Measurements from ENCODE around the gene RNF17. TPM values are rescaled to one million over a fixed set of nuclear protein-coding genes. Genes with fewer than 3 reads are reported as not detected.

Gene RNF17
- polyA plus RNA-seq, 1 of the 3 experiments (the other 2 are of a cell fraction), result not detected

DNA sequence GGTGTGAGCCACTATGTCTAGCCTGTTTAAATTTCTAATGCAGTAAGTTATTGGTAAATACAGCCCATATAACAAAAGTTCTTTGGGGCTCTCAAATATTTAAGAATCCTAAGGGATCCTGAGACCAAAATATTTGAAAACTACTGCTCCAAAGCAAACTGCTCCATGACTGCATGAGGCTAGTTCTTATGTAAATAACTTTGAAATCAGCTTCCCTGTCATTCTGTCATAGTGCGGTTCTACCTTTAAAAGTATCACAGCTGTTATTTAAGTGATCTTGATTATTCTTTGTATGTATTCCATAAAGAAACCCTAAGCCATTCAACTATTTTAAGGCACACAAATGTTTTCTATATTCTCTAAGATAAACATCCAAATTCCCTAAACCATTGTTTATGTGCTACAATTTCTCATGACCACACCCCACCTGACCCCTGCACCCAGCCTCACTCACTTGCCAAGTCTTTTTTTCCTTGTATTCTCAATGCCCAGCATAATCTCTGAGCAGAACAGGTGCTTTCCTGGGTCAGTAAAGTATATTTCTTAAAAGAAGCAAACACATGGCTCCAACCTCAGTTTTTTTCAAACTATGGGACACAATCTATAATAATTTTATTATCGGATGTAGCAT lies 146.6 kb downstream of the RNF17 start:
- Histone ChIP-seq H3K27ac (ENCODE audit: low read depth in 2 of 2, low read length in 1 of 2) (no peak overlapping the region), H3K79me2 (ENCODE audit: insufficient read depth) (peaks cover 27% of the 10 kb centered on the region; the same call in 1 of the 2 replicates), H3K27me3 (ENCODE audit: insufficient read depth) (no peaks in the 10 kb centered on the region), H3K4me2 (no peak overlapping the region), H3F3A (replicated peaks; ENCODE audit: insufficient read depth) (no peaks in the 10 kb centered on the region), H3K36me3 (replicated peaks in 1 of 2; ENCODE audit: control insufficient read depth in 1 of 2, insufficient read depth in 2 of 2, low read length in 1 of 2) (peaks cover 20 to 22% of the 10 kb centered on the region in 2 experiments), H3K9ac (no peak overlapping the region), H2AFZ (ENCODE audit: low read depth) (no peak overlapping the region), H3K9me2 (no peaks in the 10 kb centered on the region), H3K4me1 (ENCODE audit: control insufficient read depth in 1 of 2, insufficient read depth in 2 of 2, low read depth in 1 of 2, low read length in 1 of 2) (no peaks in the 10 kb centered on the region), H4K20me1 (ENCODE audit: insufficient read depth) (no peaks in the 10 kb centered on the region), H3K4me3 (ENCODE audit: low read depth in 2 of 2, low read length in 1 of 2) (no peak overlapping the region), H3K9me3 (no peaks in the 10 kb centered on the region)
- DNase-seq, result no peak
- POLR2A ChIA-PET, result no interaction called here
- CTCF ChIA-PET, result interaction anchor here (0.7 to 1.6 kb wide), 2 partner anchors 12 to 37 kb away, joined by 3 read pairs; a partner anchor contains a TSS
- no peak for TF ChIP-seq TAF1 (IDR thresholded peaks at IDR 0.05; ENCODE audit: borderline replicate concordance, low read depth, low read length)
- TF ChIP-seq, protein P1, sequence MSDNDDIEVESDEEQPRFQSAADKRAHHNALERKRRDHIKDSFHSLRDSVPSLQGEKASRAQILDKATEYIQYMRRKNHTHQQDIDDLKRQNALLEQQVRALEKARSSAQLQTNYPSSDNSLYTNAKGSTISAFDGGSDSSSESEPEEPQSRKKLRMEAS (IDR thresholded peaks at IDR 0.05; ENCODE audit: low read depth), result no peak
- TF ChIP-seq NRF1 (IDR thresholded peaks at IDR 0.05; ENCODE audit: low read depth, low read length), result no peak
- no peak for TF ChIP-seq EZH2phosphoT487 (IDR thresholded peaks at IDR 0.05; ENCODE audit: borderline replicate concordance, low read depth)
- no peak for TF ChIP-seq RAD21 (IDR thresholded peaks at IDR 0.05; ENCODE audit: low read length)
- no peak for TF ChIP-seq GATA2 (CRISPR knock-in tag; IDR thresholded peaks at IDR 0.05)
- TF ChIP-seq CHD2 (IDR thresholded peaks at IDR 0.05; ENCODE audit: low read length, partially characterized antibody), result no peak
- no peak for TF ChIP-seq SMC3 (IDR thresholded peaks at IDR 0.05; ENCODE audit: low read depth, low read length)
- TF ChIP-seq FOXJ3 (CRISPR knock-in tag; IDR thresholded peaks at IDR 0.05), result no peak
- WGBS (ENCODE audit: low lambda C conversion rate), result 91% methylated on average over 2 of the region's 2 CpGs

DNA sequence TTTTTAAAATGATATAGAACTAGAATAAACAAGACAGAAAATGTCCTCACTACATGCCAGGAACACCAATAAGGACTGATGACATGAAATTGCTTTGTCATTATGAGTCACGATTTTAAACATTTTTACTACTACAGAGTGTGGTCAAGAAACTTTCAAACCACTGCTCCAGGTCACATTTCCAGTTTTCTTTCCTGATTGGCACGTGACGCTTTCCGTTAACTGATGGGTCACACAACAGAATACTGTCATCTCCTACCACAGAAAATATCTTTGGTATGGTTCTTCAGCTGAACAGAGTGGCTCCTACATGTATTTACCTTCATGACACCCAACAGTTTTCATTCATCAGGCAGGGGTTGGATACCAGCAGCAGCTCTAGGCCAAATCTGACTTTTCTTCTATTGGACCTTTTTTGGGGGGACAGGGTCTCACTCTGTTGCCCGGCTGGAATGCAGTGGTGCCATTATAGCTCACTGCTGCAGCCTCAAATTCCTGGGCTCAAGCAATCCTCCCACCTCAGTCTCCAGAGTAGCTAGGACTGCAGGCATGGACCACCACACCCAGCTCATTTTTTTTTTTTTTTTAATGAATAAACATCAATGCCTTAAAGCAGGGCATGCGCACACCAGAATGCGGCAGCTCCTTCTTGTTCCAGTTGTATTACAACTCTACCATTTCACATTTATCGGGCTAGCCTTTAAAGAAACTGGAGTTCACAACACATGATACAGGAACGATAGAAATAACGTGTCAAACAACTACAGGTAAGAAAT lies 147.4 kb downstream of the RNF17 start:
- H3K27me3 ChIP-seq (ENCODE audit: insufficient read depth), result no peaks in the 10 kb centered on the region
- TF ChIP-seq ELF1 (IDR thresholded peaks at IDR 0.05), result no peak
- TF ChIP-seq, protein P2, sequence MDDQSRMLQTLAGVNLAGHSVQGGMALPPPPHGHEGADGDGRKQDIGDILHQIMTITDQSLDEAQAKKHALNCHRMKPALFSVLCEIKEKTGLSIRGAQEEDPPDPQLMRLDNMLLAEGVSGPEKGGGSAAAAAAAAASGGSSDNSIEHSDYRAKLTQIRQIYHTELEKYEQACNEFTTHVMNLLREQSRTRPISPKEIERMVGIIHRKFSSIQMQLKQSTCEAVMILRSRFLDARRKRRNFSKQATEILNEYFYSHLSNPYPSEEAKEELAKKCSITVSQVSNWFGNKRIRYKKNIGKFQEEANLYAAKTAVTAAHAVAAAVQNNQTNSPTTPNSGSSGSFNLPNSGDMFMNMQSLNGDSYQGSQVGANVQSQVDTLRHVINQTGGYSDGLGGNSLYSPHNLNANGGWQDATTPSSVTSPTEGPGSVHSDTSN (IDR thresholded peaks at IDR 0.05), result 0 out of 2 replicates have a peak, but pooled peaks have one; percentile 10
- TF ChIP-seq, protein P3, sequence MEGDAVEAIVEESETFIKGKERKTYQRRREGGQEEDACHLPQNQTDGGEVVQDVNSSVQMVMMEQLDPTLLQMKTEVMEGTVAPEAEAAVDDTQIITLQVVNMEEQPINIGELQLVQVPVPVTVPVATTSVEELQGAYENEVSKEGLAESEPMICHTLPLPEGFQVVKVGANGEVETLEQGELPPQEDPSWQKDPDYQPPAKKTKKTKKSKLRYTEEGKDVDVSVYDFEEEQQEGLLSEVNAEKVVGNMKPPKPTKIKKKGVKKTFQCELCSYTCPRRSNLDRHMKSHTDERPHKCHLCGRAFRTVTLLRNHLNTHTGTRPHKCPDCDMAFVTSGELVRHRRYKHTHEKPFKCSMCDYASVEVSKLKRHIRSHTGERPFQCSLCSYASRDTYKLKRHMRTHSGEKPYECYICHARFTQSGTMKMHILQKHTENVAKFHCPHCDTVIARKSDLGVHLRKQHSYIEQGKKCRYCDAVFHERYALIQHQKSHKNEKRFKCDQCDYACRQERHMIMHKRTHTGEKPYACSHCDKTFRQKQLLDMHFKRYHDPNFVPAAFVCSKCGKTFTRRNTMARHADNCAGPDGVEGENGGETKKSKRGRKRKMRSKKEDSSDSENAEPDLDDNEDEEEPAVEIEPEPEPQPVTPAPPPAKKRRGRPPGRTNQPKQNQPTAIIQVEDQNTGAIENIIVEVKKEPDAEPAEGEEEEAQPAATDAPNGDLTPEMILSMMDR (IDR thresholded peaks at IDR 0.05), result no peak
- H3K9ac ChIP-seq, result no peak overlapping the region
- ChIA-PET CTCF (interaction anchor here (0.7 to 1.6 kb wide), 2 partner anchors 11 to 37 kb away, joined by 3 read pairs; a partner anchor contains a TSS), POLR2A (no interaction called here)
- no peak for DNase-seq
- 93% methylated on average over 9 of the region's 10 CpGs for WGBS (ENCODE audit: low lambda C conversion rate)
- no peak overlapping the region for H3K27ac ChIP-seq (ENCODE audit: low read depth in 2 of 2, low read length in 1 of 2)
- H3K4me1 ChIP-seq (ENCODE audit: control insufficient read depth in 1 of 2, insufficient read depth in 2 of 2, low read depth in 1 of 2, low read length in 1 of 2), result no peaks in the 10 kb centered on the region
- peaks cover 34% of the 10 kb centered on the region for H3K79me2 ChIP-seq (ENCODE audit: insufficient read depth)
- no peaks in the 10 kb centered on the region for H3K9me3 ChIP-seq
- peaks cover 14 to 22% of the 10 kb centered on the region in 2 experiments for H3K36me3 ChIP-seq (replicated peaks in 1 of 2; ENCODE audit: control insufficient read depth in 1 of 2, insufficient read depth in 2 of 2, low read length in 1 of 2)
- no peaks in the 10 kb centered on the region for H3K9me2 ChIP-seq
- no peak overlapping the region for H2AFZ ChIP-seq (ENCODE audit: low read depth)
- H3K4me2 ChIP-seq, result no peak overlapping the region
- no peaks in the 10 kb centered on the region for H4K20me1 ChIP-seq (ENCODE audit: insufficient read depth)
- H3K4me3 ChIP-seq (ENCODE audit: low read depth in 2 of 2, low read length in 1 of 2), result no peak overlapping the region
- H3F3A ChIP-seq (replicated peaks; ENCODE audit: insufficient read depth), result no peaks in the 10 kb centered on the region

All from SK-N-SH (cell line).